Trophoblast cell (in vitro differentiated cells and primary cell): ENCODE data around the gene SLC50A1. TPM values are rescaled to one million over a fixed set of nuclear protein-coding genes. Genes with fewer than 3 reads are reported as not detected.

ENCODE experiments used
- DNase-seq, 2 donors: peaks; one replicate each; pipeline ENCODE4 v3.0.0-alpha.2; 2016
- H2AFZ ChIP-seq: 2 replicates; pipeline ENCODE4 v1.6.1; 2013; ENCODE audit warnings: low read length, moderate library complexity, mild to moderate bottlenecking; ENCODE audit not compliant: insufficient read depth, poor library complexity
- H2AK5ac ChIP-seq: 2 replicates; pipeline ENCODE4 v1.6.1; 2013; ENCODE audit warnings: mild to moderate bottlenecking, low read length
- H2BK120ac ChIP-seq: 2 replicates; pipeline ENCODE4 v1.6.1; 2013; ENCODE audit warnings: low read length, mild to moderate bottlenecking, moderate library complexity; ENCODE audit not compliant: insufficient read depth, poor library complexity
- H2BK12ac ChIP-seq: 2 replicates; pipeline ENCODE4 v1.6.1; 2013; ENCODE audit warnings: mild to moderate bottlenecking, low read length, moderate library complexity
- H2BK5ac ChIP-seq: 2 replicates; pipeline ENCODE4 v1.6.1; 2013; ENCODE audit warnings: low read length, low read depth, moderate library complexity, mild to moderate bottlenecking; ENCODE audit not compliant: poor library complexity
- H3K14ac ChIP-seq: 2 replicates; pipeline ENCODE4 v1.6.1; 2013; ENCODE audit warnings: mild to moderate bottlenecking, low read length
- H3K18ac ChIP-seq: 2 replicates; pipeline ENCODE4 v1.6.1; 2013; ENCODE audit warnings: mild to moderate bottlenecking, low read length
- H3K23ac ChIP-seq: 2 replicates; pipeline ENCODE4 v1.6.1; 2013; ENCODE audit warnings: low read length
- H3K27ac ChIP-seq: 2 replicates; pipeline ENCODE4 v1.5.1; 2013; ENCODE audit warnings: low read depth, mild to moderate bottlenecking, inconsistent platforms, low read length, moderate library complexity
- H3K27me3 ChIP-seq: 2 replicates; pipeline ENCODE4 v1.6.1; 2013; ENCODE audit warnings: inconsistent platforms, mild to moderate bottlenecking, low read length, moderate library complexity; ENCODE audit not compliant: insufficient read depth
- H3K36me3 ChIP-seq, 2 experiments: 1 replicate in 1 of 2; 2 replicates in 1 of 2; pipeline ENCODE4 v1.6.1; 2013; ENCODE audit warnings: low read length in 2 of 2, mild to moderate bottlenecking in 2 of 2, moderate library complexity in 1 of 2; ENCODE audit not compliant: insufficient read depth in 2 of 2, control insufficient read depth in 1 of 2
- H3K4ac ChIP-seq: 2 replicates; pipeline ENCODE4 v1.6.1; 2013; ENCODE audit warnings: low read depth, mild to moderate bottlenecking, low read length, moderate library complexity
- H3K4me1 ChIP-seq, 2 experiments: 1 replicate in 1 of 2; 2 replicates in 1 of 2; pipeline ENCODE4 v1.6.1; 2013; ENCODE audit warnings: low read length in 2 of 2, mild to moderate bottlenecking in 2 of 2, moderate library complexity in 1 of 2; ENCODE audit not compliant: insufficient read depth in 2 of 2, control insufficient read depth in 1 of 2
- H3K4me2 ChIP-seq: 2 replicates; pipeline ENCODE4 v1.6.1; 2013; ENCODE audit warnings: inconsistent platforms, mild to moderate bottlenecking, low read length, moderate library complexity
- H3K4me3 ChIP-seq: 2 replicates; pipeline ENCODE4 v1.5.1; 2013; ENCODE audit warnings: mild to moderate bottlenecking, low read depth, low read length, inconsistent platforms
- H3K79me1 ChIP-seq: one replicate; pipeline ENCODE4 v1.6.1; 2013; ENCODE audit warnings: low read length
- H3K79me2 ChIP-seq: 2 replicates; pipeline ENCODE4 v1.6.1; 2013; ENCODE audit warnings: low read length, mild to moderate bottlenecking; ENCODE audit not compliant: control insufficient read depth, insufficient read depth, poor library complexity
- H3K9ac ChIP-seq: 2 replicates; pipeline ENCODE4 v1.6.1; 2013; ENCODE audit warnings: mild to moderate bottlenecking, low read length
- H3K9me3 ChIP-seq: 2 replicates; pipeline ENCODE4 v1.6.1; 2013; ENCODE audit warnings: low read depth, mild to moderate bottlenecking, control low read depth, inconsistent platforms, low read length; ENCODE audit not compliant: insufficient read depth
- H4K12ac ChIP-seq: 2 replicates; pipeline ENCODE4 v1.6.1; 2013; ENCODE audit warnings: low read depth, mild to moderate bottlenecking, low read length, moderate library complexity
- H4K8ac ChIP-seq: 2 replicates; pipeline ENCODE4 v1.6.1; 2013; ENCODE audit warnings: low read depth, mild to moderate bottlenecking, low read length, moderate library complexity
- H4K91ac ChIP-seq: one replicate; pipeline ENCODE4 v1.6.1; 2013; ENCODE audit warnings: low read depth, mild to moderate bottlenecking, low read length, moderate library complexity
- WGBS: extraction: QIAGEN DNeasy Blood & Tissue Kit; methylation state at CpG from one replicate; pipeline ENCODE4 v1.1.7; 2013; ENCODE audit warnings: missing lambda C conversion rate; ENCODE audit not compliant: insufficient read length, insufficient coverage; ENCODE audit errors: extremely low coverage; 5-methylcytosine and 5-hydroxymethylcytosine counted together
- polyA plus RNA-seq: library from polyadenylated mRNA; stranded (reverse); fragments of 200-250 nt; gene quantifications from 2 replicates; pipeline ENCODE4 v1.2.3, GENCODE V29; 2013

The SLC50A1 gene
- polyA plus RNA-seq, result 39.1 and 39.3 TPM in 2 replicates

- peaks cover 2% of the 10 kb centered on the region for H3K9me3 ChIP-seq
- H2AFZ ChIP-seq, result peak within 1 kb of the TSS; percentile 58
- H3K9ac ChIP-seq, result peak within 1 kb of the TSS; percentile 90
- H3K4me2 ChIP-seq, result peak within 1 kb of the TSS; percentile 92
- DNase-seq, result peak; percentile 98 to 99
- WGBS, result no CpG with 5 or more reads among the region's 52 CpGs
- peaks cover 31 to 36% of the 10 kb centered on the region in 2 experiments for H3K4me1 ChIP-seq
- peaks cover 37 to 43% of the 10 kb centered on the region in 2 experiments for H3K36me3 ChIP-seq
- peak within 1 kb of the TSS; percentile 44 for H2BK12ac ChIP-seq
- H3K4me3 ChIP-seq, result peak within 1 kb of the TSS; percentile 76
- H4K8ac ChIP-seq, result peak within 1 kb of the TSS; percentile 97
- peak within 1 kb of the TSS; percentile 95 for H2BK5ac ChIP-seq
- H2AK5ac ChIP-seq, result peak within 1 kb of the TSS; percentile 95
- H4K91ac ChIP-seq, result peak within 1 kb of the TSS; percentile 98
- peak within 1 kb of the TSS; percentile 97 for H4K12ac ChIP-seq
- no peak within 1 kb of the TSS for H3K23ac ChIP-seq
- peaks cover 20% of the 10 kb centered on the region for H3K79me2 ChIP-seq
- peak within 1 kb of the TSS; percentile 94 for H2BK120ac ChIP-seq
- H3K4ac ChIP-seq, result peak within 1 kb of the TSS; percentile 54
- H3K79me1 ChIP-seq, result peaks cover 26% of the 10 kb centered on the region
- H3K27ac ChIP-seq, result peak within 1 kb of the TSS; percentile 97
- H3K18ac ChIP-seq, result peak within 1 kb of the TSS; percentile 99
- H3K14ac ChIP-seq, result peak within 1 kb of the TSS; percentile 96
- H3K27me3 ChIP-seq, result no peaks in the 10 kb centered on the region
These were observed at the start of gene SLC50A1 for GRCh38 chr1:155135415-155136028. TSS of gene SLC50A1 (plus strand) at chr1:155135852. CDS start at chr1:155135912, 60 bp downstream.

DNA sequence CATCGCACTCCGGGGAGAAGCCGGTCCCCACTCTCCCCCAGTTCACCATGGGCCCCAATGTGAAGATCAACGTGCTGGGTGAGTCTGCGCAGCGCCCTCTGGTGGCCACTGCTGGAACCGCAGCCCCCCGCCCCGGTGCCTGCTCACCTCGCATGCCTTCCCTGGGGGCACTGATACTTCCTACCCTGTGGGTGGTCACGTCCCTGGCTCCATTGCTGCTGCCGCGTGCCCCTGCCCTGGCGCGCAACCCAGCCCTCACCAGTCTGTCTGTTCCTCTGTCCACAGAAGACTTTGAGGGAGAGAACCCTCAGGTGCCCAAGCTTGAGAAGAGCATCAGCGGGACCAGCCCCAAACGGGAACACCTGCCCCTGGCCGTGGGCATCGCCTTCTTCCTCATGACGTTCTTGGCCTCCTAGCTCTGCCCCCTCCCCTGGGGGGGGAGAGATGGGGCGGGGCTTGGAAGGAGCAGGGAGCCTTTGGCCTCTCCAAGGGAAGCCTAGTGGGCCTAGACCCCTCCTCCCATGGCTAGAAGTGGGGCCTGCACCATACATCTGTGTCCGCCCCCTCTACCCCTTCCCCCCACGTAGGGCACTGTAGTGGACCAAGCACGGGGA lies 49.4 kb upstream of the SLC50A1 start:
- peaks cover 26% of the 10 kb centered on the region for H3K27me3 ChIP-seq
- H4K8ac ChIP-seq, result no peak overlapping the region
- H4K12ac ChIP-seq, result no peak overlapping the region
- no peak overlapping the region for H3K4me3 ChIP-seq
- H2AFZ ChIP-seq, result no peak overlapping the region
- H3K14ac ChIP-seq, result no peak overlapping the region
- no peaks in the 10 kb centered on the region for H3K79me2 ChIP-seq
- H3K27ac ChIP-seq, result no peak overlapping the region
- no peak overlapping the region for H2BK120ac ChIP-seq
- H4K91ac ChIP-seq, result no peak overlapping the region
- H3K9me3 ChIP-seq, result peaks cover 6% of the 10 kb centered on the region
- H3K18ac ChIP-seq, result no peak overlapping the region
- peaks cover 19% of the 10 kb centered on the region in 2 experiments for H3K4me1 ChIP-seq
- peak; percentile 65 to 68 for DNase-seq
- H3K79me1 ChIP-seq, result peaks cover 5% of the 10 kb centered on the region
- H3K9ac ChIP-seq, result no peak overlapping the region
- H2AK5ac ChIP-seq, result no peak overlapping the region
- no peak overlapping the region for H3K23ac ChIP-seq
- H2BK12ac ChIP-seq, result no peak overlapping the region
- H3K4me2 ChIP-seq, result peak overlapping the region; percentile 93
- no peak overlapping the region for H3K4ac ChIP-seq
- H3K36me3 ChIP-seq, result no peaks in the 10 kb centered on the region
- WGBS, result no CpG with 5 or more reads among the region's 24 CpGs
- H2BK5ac ChIP-seq, result no peak overlapping the region

GRCh38 chr1:155086856-155087535 lies 48.7 kb upstream of the SLC50A1 start:
- Histone ChIP-seq H4K12ac (no peak overlapping the region), H3K4me3 (no peak overlapping the region), H3K79me2 (no peaks in the 10 kb centered on the region), H3K27ac (no peak overlapping the region), H4K91ac (no peak overlapping the region), H3K27me3 (peaks cover 19% of the 10 kb centered on the region), H3K4me1 (peaks cover 16 to 19% of the 10 kb centered on the region in 2 experiments), H2BK12ac (no peak overlapping the region), H2BK5ac (no peak overlapping the region), H3K9ac (no peak overlapping the region), H3K18ac (no peak overlapping the region), H3K23ac (no peak overlapping the region), H3K4ac (no peak overlapping the region), H4K8ac (no peak overlapping the region), H3K14ac (no peak overlapping the region), H2BK120ac (no peak overlapping the region), H3K9me3 (peaks cover 6% of the 10 kb centered on the region), H3K79me1 (peaks cover 7% of the 10 kb centered on the region), H3K4me2 (no peak overlapping the region), H3K36me3 (no peaks in the 10 kb centered on the region), H2AK5ac (no peak overlapping the region), H2AFZ (no peak overlapping the region)
- DNase-seq, result no peak
- no CpG with 5 or more reads among the region's 8 CpGs for WGBS

- Histone ChIP-seq H3K9me3 (peaks cover 2% of the 10 kb centered on the region), H3K27me3 (no peaks in the 10 kb centered on the region), H3K79me1 (peaks cover 2% of the 10 kb centered on the region), H3K4ac (no peak overlapping the region), H2AFZ (no peak overlapping the region), H3K27ac (no peak overlapping the region), H3K4me3 (no peak overlapping the region), H3K18ac (peak overlapping the region; percentile 51), H4K91ac (no peak overlapping the region), H2BK5ac (no peak overlapping the region), H3K14ac (peak overlapping the region; percentile 30), H3K4me2 (peak overlapping the region; percentile 21), H4K12ac (no peak overlapping the region), H3K23ac (no peak overlapping the region), H3K79me2 (no peaks in the 10 kb centered on the region), H2BK12ac (peak overlapping the region; percentile 21), H2BK120ac (no peak overlapping the region), H3K36me3 (no peaks in the 10 kb centered on the region), H3K9ac (no peak overlapping the region), H3K4me1 (peaks cover 3 to 8% of the 10 kb centered on the region in 2 experiments), H2AK5ac (no peak overlapping the region), H4K8ac (no peak overlapping the region)
- no CpG with 5 or more reads among the region's 29 CpGs for WGBS
- peak; percentile 88 to 96 for DNase-seq
These were observed 44.3 kb upstream of the SLC50A1 start for GRCh38 chr1:155091071-155092051.
